Kidney (tissue), 14 donors: Measurements from ENCODE around the gene PIGH. TPM values are rescaled to one million over a fixed set of nuclear protein-coding genes. Genes with fewer than 3 reads are reported as not detected.

Experiments used
- DNase-seq, 5 donors: peaks; one replicate each; pipeline ENCODE4 v3.0.0-alpha.2; 2013 to 2020
- FAIRE-seq: peaks from 2 replicates; lab custom pipeline; 2012; peaks lifted over from hg19 to GRCh38; lab: Jason Lieb, UNC
- H3K27ac ChIP-seq, 2 donors: one replicate each; pipeline ENCODE4 v1.7.0; 2013; ENCODE audit warnings: low read depth in 2 of 2, low read length in 2 of 2, inconsistent platforms in 1 of 2
- H3K27me3 ChIP-seq: one replicate; pipeline ENCODE4 v1.7.1; 2013; ENCODE audit warnings: low read length, inconsistent platforms; ENCODE audit not compliant: control insufficient read depth, insufficient read depth
- H3K36me3 ChIP-seq, 3 donors: one replicate each; pipeline versions ENCODE4 v1.7.0 to v1.7.1; 2013; ENCODE audit warnings: low read length in 3 of 3, control low read depth in 1 of 3, inconsistent platforms in 1 of 3; ENCODE audit not compliant: insufficient read depth in 3 of 3, control insufficient read depth in 2 of 3
- H3K4me1 ChIP-seq, 3 donors: one replicate each; pipeline versions ENCODE4 v1.7.0 to v1.7.1; 2013; ENCODE audit warnings: low read length in 3 of 3, inconsistent platforms in 1 of 3, low read depth in 1 of 3; ENCODE audit not compliant: control insufficient read depth in 2 of 3, insufficient read depth in 2 of 3
- H3K4me3 ChIP-seq, 3 donors: one replicate each; pipeline versions ENCODE4 v1.7.0 to v1.8.1; 2013; ENCODE audit warnings: low read length in 3 of 3, control low read depth in 1 of 3, inconsistent platforms in 1 of 3
- H3K9ac ChIP-seq, 3 donors: one replicate each; pipeline versions ENCODE4 v1.7.0 to v1.7.1; 2013; ENCODE audit warnings: low read length in 3 of 3, control low read depth in 1 of 3, inconsistent platforms in 1 of 3
- H3K9me3 ChIP-seq, 3 donors: one replicate each; pipeline versions ENCODE4 v1.7.0 to v1.7.1; 2013; ENCODE audit warnings: low read length in 3 of 3, control low read depth in 1 of 3, inconsistent platforms in 1 of 3; ENCODE audit not compliant: control insufficient read depth in 2 of 3, insufficient read depth in 1 of 3
- CTCF ChIP-seq: IDR thresholded peaks from 3 replicates; pipeline ENCODE4 v1.5.1; 2012; ENCODE audit warnings: mild to moderate bottlenecking, moderate library complexity, borderline replicate concordance; ENCODE audit not compliant: insufficient read depth; ENCODE audit errors: extremely low read depth
- intact Hi-C: fragments of 100-400 bp; cut with DNase I; formaldehyde crosslinking; loops from one replicate; pipeline ENCODE4 v1.11.1; 2022
- polyA plus RNA-seq: library from polyadenylated mRNA; stranded (reverse); fragments of 350-450 nt; fragmentation: Illumina TruSeq; extraction: RNeasy Lipid Tissue Mini Kit (QIAGEN cat#74804); gene quantifications from one replicate; pipeline ENCODE4 v1.2.3, GENCODE V29; 2014; ENCODE audit warnings: low read depth, low replicate concordance; ENCODE audit not compliant: insufficient read depth
- total RNA-seq: library from RNA; stranded (reverse); fragmentation: NEBNext Ultra II Directional; extraction: Animal tissue kit (Norgen Biotek cat#: 25700); gene quantifications from one replicate; pipeline ENCODE4 v1.2.1, GENCODE V29; 2021
- donor health status: control.
- donor health status: control.
- donor health status: control.
- donor health status: control.
- donor health status: control.
- donor health status: DM: yes; HTN: yes; CAD: no.
- donor health status: Normal renal cell carcinoma (clear cell type).

PIGH gene
- total and polyA plus RNA-seq, 2 donors from 2014 or later = 31.7 to 44.9 TPM

- DNase-seq = no peak
- no peak for FAIRE-seq
- no peak overlapping the region for H3K27ac ChIP-seq
Observed at GRCh38 chr14:67569651-67570290, 30.3 kb downstream of the PIGH start.

GRCh38 chr14:67569011-67569650 is 30.9 kb downstream of the PIGH start:
- H3K4me1 ChIP-seq = peaks cover 0 to 3% (median 0%) of the 10 kb centered on the region in 3 donors
- TF ChIP-seq CTCF = no peak
- no peak overlapping the region for H3K9ac ChIP-seq
- no peaks in the 10 kb centered on the region for H3K36me3 ChIP-seq
- no peak overlapping the region for H3K27ac ChIP-seq
- no peaks in the 10 kb centered on the region for H3K27me3 ChIP-seq
- no peak for FAIRE-seq
- H3K9me3 ChIP-seq = no peaks in the 10 kb centered on the region
- peak in 4 of 5 donors; percentile 72 to 79 (median 75) for DNase-seq
- intact Hi-C loops = loop anchor here (5.0 kb wide), 1 partner anchor 142 kb away; no protein-coding TSS in a partner anchor
- no peak overlapping the region for H3K4me3 ChIP-seq

More at GRCh38 chr14:67569651-67570290, 30.3 kb downstream of the PIGH start:
- no peaks in the 10 kb centered on the region for H3K36me3 ChIP-seq
- H3K27me3 ChIP-seq = no peaks in the 10 kb centered on the region
- TF ChIP-seq CTCF = no peak
- H3K9me3 ChIP-seq = no peaks in the 10 kb centered on the region
- H3K9ac ChIP-seq = no peak overlapping the region
- peaks cover 0 to 3% (median 0%) of the 10 kb centered on the region in 3 donors for H3K4me1 ChIP-seq
- intact Hi-C loops = loop anchor here (5.0 kb wide), 1 partner anchor 142 kb away; no protein-coding TSS in a partner anchor
- no peak overlapping the region for H3K4me3 ChIP-seq

- no peak for DNase-seq
- no peaks in the 10 kb centered on the region for H3K9me3 ChIP-seq
- peaks cover 0 to under 1% (median 0%) of the 10 kb centered on the region in 3 donors for H3K4me1 ChIP-seq
- H3K27ac ChIP-seq = no peak overlapping the region
- FAIRE-seq = no peak
- H3K4me3 ChIP-seq = no peak overlapping the region
- TF ChIP-seq CTCF = no peak
- intact Hi-C loops = loop anchor here (5.0 kb wide), 1 partner anchor 140 kb away; no protein-coding TSS in a partner anchor
- H3K27me3 ChIP-seq = no peaks in the 10 kb centered on the region
- H3K9ac ChIP-seq = no peak overlapping the region
- peaks cover 0 to 4% (median 0%) of the 10 kb centered on the region in 3 donors for H3K36me3 ChIP-seq
Observed at GRCh38 chr14:67567654-67568053, 32.4 kb downstream of the PIGH start.
